H9 (cell line): ENCODE measurements around the gene NDUFV2. TPM values are rescaled to one million over a fixed set of nuclear protein-coding genes. Genes with fewer than 3 reads are reported as not detected.
A peak's percentile ranks its signal among the peaks of the same experiment; 100 is the strongest.

ENCODE experiments used
- DNase-seq: peaks from one replicate; pipeline ENCODE4 v3.0.0-alpha.2; 2017
- H2AFZ ChIP-seq: one replicate; pipeline ENCODE4 v1.6.1; 2013; ENCODE audit warnings: mild to moderate bottlenecking, low read length, control low read depth, moderate library complexity
- H2AK5ac ChIP-seq: 2 replicates; pipeline ENCODE4 v1.6.1; 2013; ENCODE audit warnings: low read length, control low read depth, mixed read lengths; ENCODE audit not compliant: insufficient read length
- H2BK120ac ChIP-seq: one replicate; pipeline ENCODE4 v1.6.1; 2013; ENCODE audit warnings: low read depth, mild to moderate bottlenecking, low read length, control low read depth, inconsistent platforms; ENCODE audit not compliant: poor library complexity, severe bottlenecking
- H2BK12ac ChIP-seq: 2 replicates; pipeline ENCODE4 v1.6.1; 2013; ENCODE audit warnings: low read length, control low read depth, mixed read lengths, low read depth; ENCODE audit not compliant: insufficient read length
- H2BK15ac ChIP-seq: 2 replicates; pipeline ENCODE4 v1.6.1; 2013; ENCODE audit warnings: low read depth, low read length, control low read depth
- H2BK20ac ChIP-seq: one replicate; pipeline ENCODE4 v1.6.1; 2013; ENCODE audit warnings: low read depth, mild to moderate bottlenecking, low read length, control low read depth, inconsistent platforms; ENCODE audit not compliant: poor library complexity, severe bottlenecking
- H2BK5ac ChIP-seq: 2 replicates; pipeline ENCODE4 v1.6.1; 2013; ENCODE audit warnings: low read length, control low read depth, mixed read lengths; ENCODE audit not compliant: insufficient read length
- H3K14ac ChIP-seq: 2 replicates; pipeline ENCODE4 v1.6.1; 2013; ENCODE audit warnings: low read length, control low read depth; ENCODE audit not compliant: insufficient read depth
- H3K18ac ChIP-seq: 2 replicates; pipeline ENCODE4 v1.6.1; 2013; ENCODE audit warnings: low read depth, mild to moderate bottlenecking, mixed read lengths, low read length, control low read depth; ENCODE audit not compliant: insufficient read length
- H3K23ac ChIP-seq: 2 replicates; pipeline ENCODE4 v1.6.1; 2013; ENCODE audit warnings: low read length, control low read depth, mixed read lengths, low read depth; ENCODE audit not compliant: insufficient read length
- H3K23me2 ChIP-seq: 2 replicates; pipeline ENCODE4 v1.6.1; 2013; ENCODE audit warnings: low read depth, mild to moderate bottlenecking, mixed read lengths, low read length, control low read depth; ENCODE audit not compliant: insufficient read length, poor library complexity, severe bottlenecking
- H3K27ac ChIP-seq: 2 replicates; pipeline ENCODE4 v1.5.1; 2013; ENCODE audit warnings: low read length, control low read depth, mixed read lengths, low read depth; ENCODE audit not compliant: insufficient read length
- H3K27me3 ChIP-seq: 2 replicates; pipeline ENCODE4 v1.6.1; 2013; ENCODE audit warnings: low read length, control low read depth, inconsistent platforms; ENCODE audit not compliant: insufficient read depth
- H3K4ac ChIP-seq: 2 replicates; pipeline ENCODE4 v1.6.1; 2013; ENCODE audit warnings: low read depth, mild to moderate bottlenecking, control low read depth, inconsistent platforms, low read length, moderate library complexity
- H3K4me1 ChIP-seq: 2 replicates; pipeline ENCODE4 v1.6.1; 2013; ENCODE audit warnings: low read length, control low read depth, inconsistent platforms; ENCODE audit not compliant: insufficient read depth
- H3K4me2 ChIP-seq: 2 replicates; pipeline ENCODE4 v1.6.1; 2013; ENCODE audit warnings: low read length, control low read depth, mixed read lengths; ENCODE audit not compliant: insufficient read length, insufficient read depth
- H3K56ac ChIP-seq: 2 replicates; pipeline ENCODE4 v1.6.1; 2013; ENCODE audit warnings: low read depth, mild to moderate bottlenecking, mixed read lengths, low read length, control low read depth; ENCODE audit not compliant: insufficient read length
- H3K79me1 ChIP-seq: 2 replicates; pipeline ENCODE4 v1.6.1; 2013; ENCODE audit warnings: low read depth, mild to moderate bottlenecking, moderate library complexity, low read length, control low read depth, inconsistent platforms; ENCODE audit not compliant: insufficient read depth, poor library complexity, severe bottlenecking
- H3K79me2 ChIP-seq: 2 replicates; pipeline ENCODE4 v1.6.1; 2013; ENCODE audit warnings: low read length, control low read depth, inconsistent platforms; ENCODE audit not compliant: insufficient read depth
- H3K9ac ChIP-seq: 2 replicates; pipeline ENCODE4 v1.6.1; 2013; ENCODE audit warnings: low read length, control low read depth, mixed read lengths; ENCODE audit not compliant: insufficient read length; ENCODE audit errors: extremely low read depth
- H3K9me3 ChIP-seq: one replicate; pipeline ENCODE4 v1.6.1; 2013; ENCODE audit warnings: low read depth, low read length, inconsistent platforms; ENCODE audit not compliant: control insufficient read depth
- H3T11ph ChIP-seq: one replicate; pipeline ENCODE4 v1.6.1; 2013; ENCODE audit warnings: mild to moderate bottlenecking, low read length, control low read depth, inconsistent platforms
- H4K20me1 ChIP-seq: one replicate; pipeline ENCODE4 v1.6.1; 2013; ENCODE audit not compliant: control insufficient read depth, insufficient read length, insufficient read depth
- H4K5ac ChIP-seq: 2 replicates; pipeline ENCODE4 v1.6.1; 2013; ENCODE audit warnings: low read depth, mild to moderate bottlenecking, mixed read lengths, low read length, control low read depth; ENCODE audit not compliant: insufficient read length
- H4K8ac ChIP-seq: replicated peaks from 2 replicates; pipeline ENCODE4 v1.6.1; 2013; ENCODE audit warnings: low read length, control low read depth, mixed read lengths, low read depth; ENCODE audit not compliant: insufficient read length
- H4K91ac ChIP-seq: 2 replicates; pipeline ENCODE4 v1.6.1; 2013; ENCODE audit warnings: low read depth, mild to moderate bottlenecking, moderate library complexity, mixed read lengths, low read length, control low read depth; ENCODE audit not compliant: insufficient read length
- H3K27ac Mint-ChIP-seq, 3 experiments: 2 replicates in 2 of 3; 3 replicates in 1 of 3; pipeline ENCODE4 v1.8.0; 2020 to 2021; ENCODE audit warnings: mixed read lengths in 3 of 3, mild to moderate bottlenecking in 1 of 3, moderate library complexity in 1 of 3
- H3K27me3 Mint-ChIP-seq: 2 replicates; pipeline ENCODE4 v1.8.0; 2021; ENCODE audit warnings: low read depth, mild to moderate bottlenecking, moderate library complexity, mixed read lengths
- H3K36me3 Mint-ChIP-seq, 3 experiments: 2 replicates in 2 of 3; 3 replicates in 1 of 3; pipeline ENCODE4 v1.8.0; 2020 to 2021; ENCODE audit warnings: low read depth in 3 of 3, mixed read lengths in 3 of 3; ENCODE audit not compliant: insufficient read depth in 1 of 3
- H3K4me1 Mint-ChIP-seq, 2 experiments: 2 replicates each; pipeline ENCODE4 v1.8.0; 2020; ENCODE audit warnings: mixed read lengths in 2 of 2
- H3K4me3 Mint-ChIP-seq, 2 experiments: 2 replicates in 1 of 2; 3 replicates in 1 of 2; pipeline ENCODE4 v1.8.0; 2020 to 2021; ENCODE audit warnings: mild to moderate bottlenecking in 2 of 2, mixed read lengths in 2 of 2, moderate library complexity in 1 of 2
- H3K9me3 Mint-ChIP-seq, 2 experiments: 2 replicates in 1 of 2; 3 replicates in 1 of 2; pipeline ENCODE4 v1.8.0; 2020; ENCODE audit warnings: mild to moderate bottlenecking in 2 of 2, mixed read lengths in 2 of 2, moderate library complexity in 1 of 2
- CTCF ChIP-seq: fragments of 200-600 bp; sonication (generic); conservative IDR thresholded peaks from 3 replicates; pipeline ENCODE4 v1.8.0; 2021; ENCODE audit warnings: antibody characterized with exemption, mild to moderate bottlenecking
- WGBS: extraction: QIAGEN DNeasy Blood & Tissue Kit; methylation state at CpG from one replicate; pipeline ENCODE4 v1.1.7; 2013; ENCODE audit warnings: missing lambda C conversion rate, low lambda C conversion rate, mixed read lengths; ENCODE audit not compliant: insufficient read length; ENCODE audit errors: extremely low coverage; 5-methylcytosine and 5-hydroxymethylcytosine counted together
- total RNA-seq: library from RNA; stranded (reverse); gene quantifications from 2 replicates; pipeline ENCODE4 v1.2.1, GENCODE V29; 2021

NDUFV2 gene
- total RNA-seq, 1 experiment from 2014 or later, result 206 TPM

- H3K4me2 ChIP-seq, result no peak overlapping the region
- no peak overlapping the region for H3T11ph ChIP-seq
- no peaks in the 10 kb centered on the region for H3K27me3 Mint-ChIP-seq
- H2BK120ac ChIP-seq, result no peak overlapping the region
- H4K8ac ChIP-seq, result no peak overlapping the region
- no peak overlapping the region for H3K18ac ChIP-seq
- H3K4me3 Mint-ChIP-seq, result no peak overlapping the region
- no peaks in the 10 kb centered on the region for H3K27me3 ChIP-seq
- H3K27ac Mint-ChIP-seq, result peak overlapping the region in 1 of 3 experiments; percentile 41; a peak in 1 of 7 replicates
- H2BK12ac ChIP-seq, result no peak overlapping the region
- H3K9ac ChIP-seq, result no peak overlapping the region
- DNase-seq, result no peak
- peaks cover 4% of the 10 kb centered on the region; the same call in 1 of the 2 replicates for H3K79me2 ChIP-seq
- H3K56ac ChIP-seq, result no peak overlapping the region
- H4K20me1 ChIP-seq, result no peaks in the 10 kb centered on the region
- no peak overlapping the region for H3K4ac ChIP-seq
- no peaks in the 10 kb centered on the region for H3K9me3 ChIP-seq
- H3K27ac ChIP-seq, result no peak overlapping the region
- no peak overlapping the region for H2BK20ac ChIP-seq
- no peaks in the 10 kb centered on the region for H3K36me3 Mint-ChIP-seq
- no peak overlapping the region for H2BK15ac ChIP-seq
- no peak overlapping the region for H3K23ac ChIP-seq
- no peaks in the 10 kb centered on the region for H3K9me3 Mint-ChIP-seq
- H3K79me1 ChIP-seq, result peaks cover 5% of the 10 kb centered on the region
- H2BK5ac ChIP-seq, result no peak overlapping the region
- H3K23me2 ChIP-seq, result no peaks in the 10 kb centered on the region
- H2AFZ ChIP-seq, result no peak overlapping the region
- TF ChIP-seq CTCF, result no peak
- H4K5ac ChIP-seq, result no peak overlapping the region
- peaks cover 10 to 11% of the 10 kb centered on the region in 2 experiments for H3K4me1 Mint-ChIP-seq
- H3K14ac ChIP-seq, result no peak overlapping the region
- H2AK5ac ChIP-seq, result no peak overlapping the region
- WGBS, result no CpG with 5 or more reads among the region's 5 CpGs
- no peaks in the 10 kb centered on the region for H3K4me1 ChIP-seq
- H4K91ac ChIP-seq, result no peak overlapping the region
Measured at GRCh38 chr18:9150121-9150520, 47.6 kb downstream of the NDUFV2 start.
